Suprapubic skin (tissue), 4 donors: ENCODE results near the gene FCRL6.
A peak's percentile ranks its signal among the peaks of the same experiment; 100 is the strongest.

ENCODE experiments used
- CTCF ChIP-seq, 2 donors: fragments of 200-600 bp in 1 of 2; fragments of 450-650 bp in 1 of 2; sonication (generic) in 1 of 2; IDR thresholded peaks; one replicate each; pipeline ENCODE4 v1.5.1; 2016 to 2019; ENCODE audit warnings: antibody characterized with exemption in 2 of 2, mild to moderate bottlenecking in 1 of 2, moderate library complexity in 1 of 2
- POLR2A ChIP-seq, 2 donors: fragments of 450-650 bp; IDR thresholded peaks; one replicate each; pipeline ENCODE4 v1.6.1; 2017; ENCODE audit warnings: antibody characterized with exemption in 2 of 2, mild to moderate bottlenecking in 2 of 2, moderate library complexity in 2 of 2
- POLR2AphosphoS5 ChIP-seq, 3 donors: sonication (generic); formaldehyde crosslinking; IDR thresholded peaks; one replicate each; pipeline ENCODE4 v1.6.1; 2017; ENCODE audit warnings: antibody characterized with exemption in 3 of 3

- TF ChIP-seq CTCF (IDR thresholded peaks at IDR 0.05) (peak in 1 of 2 donors; percentile 47), POLR2AphosphoS5 (IDR thresholded peaks at IDR 0.05) (no peak), POLR2A (IDR thresholded peaks at IDR 0.05) (no peak)
These were observed 27.1 kb downstream of the FCRL6 start for GRCh38 chr1:159829273-159829634.
